Subcutaneous abdominal adipose tissue (tissue), 5 donors: Measurements from ENCODE around the gene SGCG.
"Not testable (repeated sequence)": the region's sequence is repeated elsewhere in the genome, so short reads cannot be mapped to it uniquely, and the experiment has no call there.

ENCODE experiments used
- H3K27ac ChIP-seq: one replicate; pipeline ENCODE4 v1.7.0; 2013; ENCODE audit warnings: low read depth, mild to moderate bottlenecking, inconsistent platforms, low read length, moderate library complexity
- H3K27me3 ChIP-seq, 5 donors: one replicate each; pipeline ENCODE4 v1.7.0; 2013; ENCODE audit warnings: low read length in 5 of 5, inconsistent platforms in 1 of 5; ENCODE audit not compliant: control insufficient read depth in 5 of 5, insufficient read depth in 4 of 5
- H3K36me3 ChIP-seq, 5 donors: one replicate each; pipeline ENCODE4 v1.7.0; 2013; ENCODE audit warnings: low read length in 5 of 5; ENCODE audit not compliant: control insufficient read depth in 5 of 5, insufficient read depth in 5 of 5
- H3K4me1 ChIP-seq, 5 donors: one replicate each; pipeline ENCODE4 v1.7.0; 2013; ENCODE audit warnings: low read length in 5 of 5, mild to moderate bottlenecking in 3 of 5, moderate library complexity in 1 of 5; ENCODE audit not compliant: control insufficient read depth in 5 of 5, insufficient read depth in 5 of 5
- H3K4me3 ChIP-seq, 5 donors: one replicate each; pipeline ENCODE4 v1.7.0; 2013; ENCODE audit warnings: low read length in 5 of 5, low read depth in 1 of 5
- H3K9ac ChIP-seq, 5 donors: one replicate each; pipeline ENCODE4 v1.7.0; 2013; ENCODE audit warnings: low read length in 5 of 5, mild to moderate bottlenecking in 4 of 5, moderate library complexity in 3 of 5
- H3K9me3 ChIP-seq, 5 donors: one replicate each; pipeline ENCODE4 v1.7.0; 2013; ENCODE audit warnings: low read length in 5 of 5; ENCODE audit not compliant: control insufficient read depth in 5 of 5
- donor health status: healthy.
- donor health status: healthy.
- donor health status: healthy.
- donor health status: healthy.
- donor health status: healthy.

SGCG gene

DNA sequence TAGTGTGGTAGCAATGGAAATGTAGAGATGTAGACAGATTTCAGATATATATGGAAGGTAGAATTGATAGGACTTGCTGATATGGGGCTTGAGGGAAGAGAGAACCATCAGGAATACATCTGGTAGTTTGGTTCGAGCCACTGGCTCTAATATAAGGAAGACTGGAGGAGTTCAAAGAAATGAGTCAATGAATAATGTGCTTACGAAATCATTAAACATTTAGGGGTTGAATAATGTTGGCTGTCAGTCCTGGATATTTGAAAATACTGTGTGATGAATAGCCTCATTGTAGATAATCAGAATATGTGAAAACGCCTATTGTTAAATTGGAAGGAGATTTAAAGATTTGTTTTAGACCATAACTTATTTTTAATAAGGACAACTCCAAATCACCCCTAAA, 21.6 kb downstream of the SGCG start:
- H3K4me3 ChIP-seq = no peak overlapping the region
- peaks cover 0 to 12% (median 0%) of the 10 kb centered on the region in 5 donors for H3K36me3 ChIP-seq
- H3K9ac ChIP-seq = no peak overlapping the region
- H3K9me3 ChIP-seq = peaks cover 0 to 4% (median 0%) of the 10 kb centered on the region in 5 donors
- peaks cover 0 to 4% (median 0%) of the 10 kb centered on the region in 5 donors for H3K4me1 ChIP-seq
- H3K27me3 ChIP-seq = no peaks in the 10 kb centered on the region
- no peak overlapping the region for H3K27ac ChIP-seq

DNA sequence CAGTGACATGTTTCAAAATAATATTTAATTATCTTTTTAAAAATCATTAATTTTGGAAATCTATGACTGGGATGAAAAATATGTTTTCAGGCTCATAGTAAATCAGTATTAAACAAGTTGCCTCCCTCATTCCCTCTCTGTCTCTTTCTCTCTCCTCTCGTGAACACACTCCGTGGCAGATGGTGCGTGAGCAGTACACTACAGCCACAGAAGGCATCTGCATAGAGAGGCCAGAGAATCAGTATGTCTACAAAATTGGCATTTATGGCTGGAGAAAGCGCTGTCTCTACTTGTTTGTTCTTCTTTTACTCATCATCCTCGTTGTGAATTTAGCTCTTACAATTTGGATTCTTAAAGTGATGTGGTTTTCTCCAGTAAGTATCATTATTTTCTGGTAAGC, 22.7 kb downstream of the SGCG start:
- Histone ChIP-seq H3K4me1 (peaks cover 0 to 4% (median 0%) of the 10 kb centered on the region in 5 donors), H3K27me3 (no peaks in the 10 kb centered on the region), H3K36me3 (peaks cover 0 to 12% (median 0%) of the 10 kb centered on the region in 5 donors), H3K9me3 (peaks cover 0 to 4% (median 0%) of the 10 kb centered on the region in 5 donors), H3K27ac (no peak overlapping the region), H3K9ac (no peak overlapping the region), H3K4me3 (no peak overlapping the region)

DNA sequence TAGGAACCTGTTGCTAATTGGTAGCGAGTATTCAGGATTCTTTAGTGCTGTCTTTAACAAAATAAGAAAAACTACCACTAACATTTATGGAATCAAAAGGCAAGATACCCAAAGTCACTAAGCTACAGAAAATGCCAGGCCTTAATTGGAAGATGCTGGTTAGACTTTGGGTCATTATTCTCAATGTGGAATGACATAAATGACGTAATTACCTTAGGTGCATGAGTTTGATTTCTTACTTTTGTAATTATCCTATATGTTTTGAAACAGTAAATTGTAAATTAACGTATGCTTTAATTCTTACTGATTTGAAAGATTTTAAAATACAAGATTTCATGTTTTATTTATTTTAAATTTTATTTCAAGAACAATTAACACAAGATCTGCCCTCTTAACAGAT, 25.0 kb downstream of the SGCG start:
- H3K9ac ChIP-seq = no peak overlapping the region
- peaks cover 0 to 4% (median 0%) of the 10 kb centered on the region in 5 donors for H3K9me3 ChIP-seq
- H3K36me3 ChIP-seq = peaks cover 0 to 12% (median 0%) of the 10 kb centered on the region in 5 donors
- H3K27me3 ChIP-seq = no peaks in the 10 kb centered on the region
- H3K27ac ChIP-seq = no peak overlapping the region
- H3K4me3 ChIP-seq = no peak overlapping the region
- peaks cover 0 to 4% (median 0%) of the 10 kb centered on the region in 5 donors for H3K4me1 ChIP-seq

DNA sequence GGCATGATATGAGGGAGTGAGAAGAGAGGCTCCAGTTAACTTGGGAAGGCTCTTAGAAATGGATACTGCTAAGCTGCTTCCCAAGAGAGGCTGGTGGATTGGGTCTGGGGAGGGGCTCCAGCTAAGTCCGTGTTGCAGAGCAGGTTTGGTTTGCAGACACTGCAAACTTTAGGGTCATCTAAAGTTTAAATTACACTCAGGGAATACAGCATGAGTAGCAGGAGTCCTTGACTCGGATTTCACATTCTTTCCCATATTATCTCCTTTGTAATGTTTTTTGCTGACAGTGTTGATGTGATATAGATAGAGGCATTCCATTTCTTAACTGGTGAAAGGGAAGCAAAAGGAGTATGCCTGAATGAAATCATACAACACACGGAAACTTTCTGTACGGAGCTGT, 31.9 kb downstream of the SGCG start:
- peaks cover 0 to 7% (median 0%) of the 10 kb centered on the region in 5 donors for H3K4me1 ChIP-seq
- no peak overlapping the region for H3K4me3 ChIP-seq
- H3K9ac ChIP-seq = no peak overlapping the region
- H3K9me3 ChIP-seq = peaks cover 0 to 5% (median 2%) of the 10 kb centered on the region in 5 donors
- H3K27me3 ChIP-seq = no peaks in the 10 kb centered on the region
- peaks cover 0 to 3% (median 0%) of the 10 kb centered on the region in 5 donors for H3K36me3 ChIP-seq
- no peak overlapping the region for H3K27ac ChIP-seq

DNA sequence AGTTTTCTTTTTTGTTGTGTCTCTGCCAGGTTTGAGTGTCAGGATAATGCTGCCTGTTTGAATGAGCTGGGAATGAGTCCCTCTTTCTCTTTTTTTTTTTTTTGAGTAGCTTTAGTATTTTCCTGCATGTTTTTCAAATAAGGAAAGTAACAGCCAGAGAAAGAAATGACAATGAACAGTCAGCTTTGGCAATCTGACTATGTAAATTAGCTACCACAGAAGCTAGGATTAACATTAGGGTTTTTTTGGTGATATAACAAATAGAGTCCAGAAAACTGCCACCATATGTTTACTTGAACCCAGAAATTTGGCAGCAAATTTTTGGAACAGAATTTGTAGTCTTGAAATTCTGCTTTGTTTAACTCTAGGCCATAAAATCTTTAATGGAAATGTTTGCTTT, 50.5 kb downstream of the SGCG start:
- Histone ChIP-seq H3K9me3 (peaks cover 0 to 4% (median 0%) of the 10 kb centered on the region in 5 donors), H3K4me1 (no peaks in the 10 kb centered on the region), H3K4me3 (no peak overlapping the region), H3K27ac (no peak overlapping the region), H3K27me3 (no peaks in the 10 kb centered on the region), H3K9ac (no peak overlapping the region), H3K36me3 (peaks cover 0 to 9% (median 0%) of the 10 kb centered on the region in 5 donors)

DNA sequence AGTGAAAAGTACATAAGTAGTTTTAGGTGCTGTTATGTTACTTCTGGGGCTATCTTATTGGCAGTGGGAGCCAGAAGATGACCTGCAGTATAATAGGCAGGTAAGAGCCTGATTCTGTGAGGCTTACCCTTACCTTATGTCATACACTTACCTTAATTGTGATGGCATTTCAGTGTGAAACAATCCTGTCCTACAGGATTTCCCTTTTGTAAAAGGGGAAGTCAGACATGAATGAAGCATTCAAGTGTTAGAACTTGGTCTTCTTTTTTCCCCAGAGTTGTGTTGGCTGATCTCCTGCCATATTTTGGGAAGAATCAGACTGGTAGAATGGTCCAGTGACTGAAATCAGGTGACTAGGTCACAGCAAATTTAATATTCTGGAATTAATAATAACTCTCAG, 55.2 kb downstream of the SGCG start:
- H3K4me3 ChIP-seq = no peak overlapping the region
- no peaks in the 10 kb centered on the region for H3K4me1 ChIP-seq
- no peaks in the 10 kb centered on the region for H3K27me3 ChIP-seq
- H3K36me3 ChIP-seq = peaks cover 0 to 9% (median 0%) of the 10 kb centered on the region in 5 donors
- H3K9me3 ChIP-seq = no peaks in the 10 kb centered on the region
- no peak overlapping the region for H3K27ac ChIP-seq
- H3K9ac ChIP-seq = no peak overlapping the region

DNA sequence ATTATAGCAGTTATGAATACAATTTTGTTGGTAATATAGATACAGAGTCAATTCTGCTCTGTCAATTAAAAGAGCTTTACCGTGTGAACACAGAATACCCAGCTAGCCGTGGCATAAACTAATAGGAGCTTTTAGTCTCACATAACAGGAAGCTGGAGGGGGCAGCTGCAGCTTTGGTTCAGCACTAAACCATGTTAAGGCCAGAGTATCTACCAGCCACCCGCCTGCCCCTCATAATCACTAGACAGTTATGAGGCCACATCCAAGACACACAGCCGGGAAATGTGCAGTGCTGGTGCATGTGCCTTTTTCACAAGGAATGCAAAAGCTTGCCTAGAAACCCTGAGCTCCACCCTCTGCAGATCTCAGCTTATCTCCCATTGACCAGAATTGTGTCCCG, 62.3 kb downstream of the SGCG start:
- Histone ChIP-seq H3K27ac (no peak overlapping the region), H3K36me3 (peaks cover 0 to 5% (median 0%) of the 10 kb centered on the region in 5 donors), H3K4me1 (no peaks in the 10 kb centered on the region), H3K27me3 (no peaks in the 10 kb centered on the region), H3K9me3 (no peaks in the 10 kb centered on the region), H3K9ac (no peak overlapping the region), H3K4me3 (no peak overlapping the region)

DNA sequence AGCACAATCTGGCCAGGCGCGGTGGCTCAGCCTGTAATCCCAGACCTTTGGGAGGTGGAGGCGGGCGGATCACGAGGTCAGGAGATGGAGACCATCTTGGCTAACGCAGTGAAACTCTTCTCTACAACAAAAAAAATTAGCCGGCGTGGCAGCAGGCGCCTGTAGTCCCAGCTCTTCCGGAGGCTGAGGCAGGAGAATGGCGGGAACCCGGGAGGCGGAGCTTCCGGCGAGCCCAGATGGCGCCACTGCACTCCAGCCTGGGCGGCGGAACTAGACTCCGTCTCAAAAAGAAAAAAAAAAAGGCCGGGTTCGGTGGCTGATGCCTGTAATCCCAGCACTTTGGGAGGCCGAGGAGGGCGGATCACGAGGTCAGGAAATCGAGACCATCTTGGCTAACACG, 67.6 kb downstream of the SGCG start:
- not testable (repeated sequence) for H3K9me3 ChIP-seq, H3K27me3 ChIP-seq, H3K4me1 ChIP-seq, H3K9ac ChIP-seq, H3K4me3 ChIP-seq, H3K36me3 ChIP-seq, H3K27ac ChIP-seq

DNA sequence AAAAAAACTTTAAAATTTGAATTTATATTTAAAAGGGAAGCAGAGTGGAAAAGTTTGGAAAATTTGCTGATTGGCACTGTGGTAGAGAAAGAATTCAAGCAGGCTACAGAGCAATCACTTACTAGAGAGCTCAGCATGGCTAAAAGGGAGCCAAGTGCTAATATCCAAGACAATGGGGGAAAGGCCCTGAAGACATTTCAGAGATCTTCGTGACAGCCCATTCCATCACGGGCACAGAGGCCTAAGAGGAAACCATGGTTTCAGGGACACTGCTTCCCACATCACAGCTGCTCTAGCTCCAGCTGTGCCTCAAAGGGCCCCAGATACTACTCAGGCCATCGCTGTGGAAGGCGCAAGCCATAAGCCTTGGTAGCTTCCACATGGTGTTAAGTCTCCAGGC, 73.7 kb downstream of the SGCG start:
- H3K9me3 ChIP-seq = no peaks in the 10 kb centered on the region
- no peak overlapping the region for H3K27ac ChIP-seq
- H3K9ac ChIP-seq = no peak overlapping the region
- no peaks in the 10 kb centered on the region for H3K4me1 ChIP-seq
- no peaks in the 10 kb centered on the region for H3K27me3 ChIP-seq
- H3K36me3 ChIP-seq = peaks cover 0 to 6% (median 0%) of the 10 kb centered on the region in 5 donors
- H3K4me3 ChIP-seq = no peak overlapping the region

DNA sequence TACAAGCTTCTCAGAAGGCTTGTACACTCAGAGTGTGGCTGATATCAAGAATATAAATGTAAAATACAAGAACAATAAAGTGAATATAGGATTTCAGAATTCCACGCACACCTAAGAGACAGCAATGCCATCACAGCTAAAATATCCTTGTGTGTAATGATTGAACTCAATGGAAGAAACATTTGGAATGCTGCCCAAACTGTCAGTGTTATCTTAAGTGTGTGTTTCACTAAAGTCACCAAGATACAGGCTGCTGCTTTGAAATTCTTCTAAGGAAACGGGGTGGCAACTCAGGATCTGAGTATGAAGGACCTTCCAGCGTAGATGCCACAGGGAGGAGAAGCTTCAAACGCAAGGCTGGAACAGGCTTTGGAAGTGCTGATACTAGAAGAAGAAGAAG, 86.8 kb downstream of the SGCG start:
- Histone ChIP-seq H3K27ac (no peak overlapping the region), H3K27me3 (no peaks in the 10 kb centered on the region), H3K9ac (no peak overlapping the region), H3K4me3 (no peak overlapping the region), H3K36me3 (no peaks in the 10 kb centered on the region), H3K4me1 (peaks cover 0 to 3% (median 0%) of the 10 kb centered on the region in 5 donors), H3K9me3 (no peaks in the 10 kb centered on the region)

DNA sequence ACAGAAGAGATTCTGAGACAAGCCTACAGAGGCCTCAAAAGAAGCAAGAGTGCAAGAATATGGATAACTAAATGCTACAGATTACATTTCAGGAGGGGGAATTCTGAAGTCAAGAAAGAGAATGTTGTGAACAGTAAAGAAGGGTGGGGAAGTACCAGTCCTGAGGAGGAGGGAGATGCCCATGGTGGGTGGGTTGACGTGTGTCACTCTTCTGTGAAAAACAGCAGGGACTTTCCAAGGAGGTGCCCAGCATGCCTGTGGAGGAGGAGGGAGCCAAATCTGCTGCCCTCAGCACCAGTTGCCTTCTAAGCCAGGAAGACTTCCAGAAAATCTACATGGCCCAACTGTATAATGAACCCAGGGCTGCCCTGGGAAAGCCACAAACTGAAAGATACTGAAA, 87.7 kb downstream of the SGCG start:
- H3K27me3 ChIP-seq = no peaks in the 10 kb centered on the region
- peaks cover 0 to 5% (median 0%) of the 10 kb centered on the region in 5 donors for H3K4me1 ChIP-seq
- H3K27ac ChIP-seq = no peak overlapping the region
- no peaks in the 10 kb centered on the region for H3K36me3 ChIP-seq
- H3K9me3 ChIP-seq = no peaks in the 10 kb centered on the region
- no peak overlapping the region for H3K4me3 ChIP-seq
- H3K9ac ChIP-seq = no peak overlapping the region
